ENCODE results near the gene ZNF692. TPM values are rescaled to one million over a fixed set of nuclear protein-coding genes. Genes with fewer than 3 reads are reported as not detected.
"Not testable (repeated sequence)": the region's sequence is repeated elsewhere in the genome, so short reads cannot be mapped to it uniquely, and the experiment has no call there.

The ZNF692 gene
- total RNA-seq, 1 donor from 2014 or later = 60.2 TPM

DNA sequence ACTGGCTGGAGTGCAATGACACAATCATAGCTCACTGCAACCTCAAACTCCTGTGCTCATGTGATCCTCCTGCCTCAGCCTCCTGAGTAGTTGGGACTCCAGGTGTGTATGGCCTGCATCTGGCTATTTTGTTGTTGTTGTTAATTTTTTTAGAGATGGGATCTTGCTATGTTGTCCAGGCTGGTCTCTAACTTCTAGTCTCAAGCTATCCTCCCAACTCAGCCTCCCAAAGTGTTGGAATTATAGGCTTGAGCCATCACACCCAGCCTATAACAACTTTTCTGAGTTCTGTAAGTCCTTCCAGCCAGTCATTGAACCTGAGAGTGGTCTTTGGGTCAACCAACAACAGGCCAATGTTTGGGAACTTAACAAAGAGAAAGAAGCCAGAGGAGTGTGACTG, 36.0 kb upstream of the ZNF692 start:
- Mint-ChIP-seq H3K9me3 (ENCODE audit: unreplicated experiment) (peaks cover 4% of the 10 kb centered on the region), H3K36me3 (ENCODE audit: unreplicated experiment) (no peaks in the 10 kb centered on the region), H3K27me3 (ENCODE audit: unreplicated experiment) (peaks cover 11% of the 10 kb centered on the region), H3K4me3 (ENCODE audit: unreplicated experiment) (no peak overlapping the region), H3K4me1 (ENCODE audit: low read depth, unreplicated experiment) (no peaks in the 10 kb centered on the region), H3K27ac (ENCODE audit: unreplicated experiment) (no peak overlapping the region)
- no peak for TF ChIP-seq CTCF (IDR thresholded peaks at IDR 0.05; ENCODE audit: partially characterized antibody, unreplicated experiment)
- DNase-seq = no peak

DNA sequence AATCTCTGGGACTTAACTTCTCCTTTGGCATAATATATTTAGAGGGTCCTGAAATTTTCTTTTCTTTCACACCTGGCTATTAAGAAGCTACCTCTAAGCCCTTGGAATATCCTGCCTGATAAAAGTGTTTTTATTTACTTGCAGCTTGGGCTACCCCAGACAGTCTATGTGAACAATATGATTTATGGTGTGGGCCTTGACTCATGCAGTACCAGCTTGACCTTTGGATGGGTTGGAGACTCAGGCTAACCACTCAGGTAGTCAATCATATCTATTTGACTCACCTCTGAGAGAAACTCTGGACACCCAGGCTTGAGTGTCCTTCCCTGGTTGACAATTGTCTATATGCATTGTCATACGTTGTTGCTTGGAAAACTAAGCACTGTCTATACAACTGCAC, 33.7 kb upstream of the ZNF692 start:
- peaks cover 9% of the 10 kb centered on the region for H3K27me3 Mint-ChIP-seq (ENCODE audit: unreplicated experiment)
- no peak for TF ChIP-seq CTCF (IDR thresholded peaks at IDR 0.05; ENCODE audit: partially characterized antibody, unreplicated experiment)
- H3K36me3 Mint-ChIP-seq (ENCODE audit: unreplicated experiment) = no peaks in the 10 kb centered on the region
- H3K27ac Mint-ChIP-seq (ENCODE audit: unreplicated experiment) = no peak overlapping the region
- H3K4me1 Mint-ChIP-seq (ENCODE audit: low read depth, unreplicated experiment) = no peaks in the 10 kb centered on the region
- peaks cover 4% of the 10 kb centered on the region for H3K9me3 Mint-ChIP-seq (ENCODE audit: unreplicated experiment)
- no peak for DNase-seq
- H3K4me3 Mint-ChIP-seq (ENCODE audit: unreplicated experiment) = no peak overlapping the region

DNA sequence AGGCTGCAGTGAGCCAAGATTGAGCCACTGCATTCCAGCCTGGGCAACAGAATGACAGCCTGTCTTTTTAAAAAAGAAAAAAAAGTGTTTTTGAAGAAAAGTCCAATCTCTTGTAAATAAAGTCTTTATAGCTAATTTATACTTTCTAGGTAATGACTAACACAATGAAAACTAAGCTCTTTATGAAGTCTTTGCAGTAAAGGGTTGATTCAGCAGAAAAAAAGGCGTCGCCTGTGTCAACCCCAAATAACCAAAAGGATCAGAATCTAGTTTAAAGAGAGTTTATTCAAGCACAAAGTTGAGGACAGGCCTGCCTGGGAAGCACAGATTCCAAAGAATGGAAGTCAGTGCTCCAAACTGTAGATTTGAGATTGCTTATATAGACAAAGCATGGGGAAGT, 32.9 kb upstream of the ZNF692 start:
- Mint-ChIP-seq H3K27me3 (ENCODE audit: unreplicated experiment) (peaks cover 9% of the 10 kb centered on the region), H3K4me3 (ENCODE audit: unreplicated experiment) (no peak overlapping the region), H3K9me3 (ENCODE audit: unreplicated experiment) (peaks cover 4% of the 10 kb centered on the region), H3K27ac (ENCODE audit: unreplicated experiment) (no peak overlapping the region), H3K4me1 (ENCODE audit: low read depth, unreplicated experiment) (no peaks in the 10 kb centered on the region), H3K36me3 (ENCODE audit: unreplicated experiment) (no peaks in the 10 kb centered on the region)
- no peak for TF ChIP-seq CTCF (IDR thresholded peaks at IDR 0.05; ENCODE audit: partially characterized antibody, unreplicated experiment)
- DNase-seq = no peak

GRCh38 chr1:248890549-248891498, 31.9 kb upstream of the ZNF692 start:
- H3K4me3 Mint-ChIP-seq (ENCODE audit: unreplicated experiment) = no peak overlapping the region
- peaks cover 9% of the 10 kb centered on the region for H3K27me3 Mint-ChIP-seq (ENCODE audit: unreplicated experiment)
- H3K27ac Mint-ChIP-seq (ENCODE audit: unreplicated experiment) = no peak overlapping the region
- H3K36me3 Mint-ChIP-seq (ENCODE audit: unreplicated experiment) = no peaks in the 10 kb centered on the region
- no peaks in the 10 kb centered on the region for H3K4me1 Mint-ChIP-seq (ENCODE audit: low read depth, unreplicated experiment)
- TF ChIP-seq CTCF (IDR thresholded peaks at IDR 0.05; ENCODE audit: partially characterized antibody, unreplicated experiment) = no peak
- H3K9me3 Mint-ChIP-seq (ENCODE audit: unreplicated experiment) = peaks cover 4% of the 10 kb centered on the region
- no peak for DNase-seq

DNA sequence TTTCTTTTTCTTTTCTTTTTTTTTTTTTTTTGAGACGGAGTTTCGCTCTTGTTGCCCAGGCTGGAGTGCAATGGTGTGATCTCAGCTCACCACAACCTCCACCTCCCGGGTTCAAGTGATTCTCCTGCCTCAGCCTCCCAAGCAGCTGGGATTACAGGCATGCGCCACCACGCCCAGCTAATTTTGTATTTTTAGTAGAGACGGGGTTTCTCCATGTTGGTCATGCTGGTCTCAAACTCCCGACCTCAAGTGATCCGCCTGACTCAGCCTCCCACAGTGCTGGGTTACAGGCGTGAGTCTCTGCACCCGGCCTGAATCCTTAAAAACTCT, 31.0 kb upstream of the ZNF692 start:
- H3K9me3 Mint-ChIP-seq (ENCODE audit: unreplicated experiment); H3K4me1 Mint-ChIP-seq (ENCODE audit: low read depth, unreplicated experiment); H3K27me3 Mint-ChIP-seq (ENCODE audit: unreplicated experiment); DNase-seq; H3K4me3 Mint-ChIP-seq (ENCODE audit: unreplicated experiment); H3K27ac Mint-ChIP-seq (ENCODE audit: unreplicated experiment); H3K36me3 Mint-ChIP-seq (ENCODE audit: unreplicated experiment): not testable (repeated sequence)

Data from glutamatergic neuron (in vitro differentiated cells).